H1 (cell line): ENCODE results near the gene SNORC. TPM values are rescaled to one million over a fixed set of nuclear protein-coding genes. Genes with fewer than 3 reads are reported as not detected.
A peak's percentile ranks its signal among the peaks of the same experiment; 100 is the strongest.

Experiments
- CTCF ChIA-PET: fragments of 300-600 bp; sonication (Branson Sonifier 250); formaldehyde crosslinking; loops from one replicate; lab custom pipeline; 2021; ENCODE audit not compliant: partially characterized antibody; lab: Charles Lee
- POLR2A ChIA-PET: fragments of 300-600 bp; sonication (Branson Sonifier 250); formaldehyde crosslinking; loops from one replicate; lab custom pipeline; 2021; ENCODE audit warnings: inconsistent platforms; ENCODE audit not compliant: partially characterized antibody; lab: Charles Lee
- DNase-seq, 2 experiments: peaks; one replicate each; pipeline versions ENCODE4 v3.0.0 to v3.0.0-alpha.2; 2010 to 2022; ENCODE audit warnings: low spot score in 2 of 2, low read depth in 1 of 2, mixed read lengths in 1 of 2
- FAIRE-seq: peaks from 2 replicates; lab custom pipeline; 2011; peaks lifted over from hg19 to GRCh38; lab: Jason Lieb, UNC
- H2AFZ ChIP-seq: 2 replicates; pipeline ENCODE4 v1.8.1; 2012; ENCODE audit warnings: low read length, inconsistent platforms
- H2AK5ac ChIP-seq: 2 replicates; pipeline ENCODE4 v1.6.1; 2013; ENCODE audit warnings: low read depth, low read length
- H2BK120ac ChIP-seq: replicated peaks from 2 replicates; pipeline ENCODE3; 2013; ENCODE audit warnings: low read depth, low read length, inconsistent platforms
- H2BK12ac ChIP-seq: 2 replicates; pipeline ENCODE4 v1.6.1; 2013; ENCODE audit warnings: low read depth, low read length
- H2BK15ac ChIP-seq: 2 replicates; pipeline ENCODE4 v1.6.1; 2013; ENCODE audit warnings: low read length
- H2BK20ac ChIP-seq: 2 replicates; pipeline ENCODE4 v1.6.1; 2013; ENCODE audit warnings: low read length
- H2BK5ac ChIP-seq: 2 replicates; pipeline ENCODE4 v1.6.1; 2013; ENCODE audit warnings: low read depth, low read length
- H3K14ac ChIP-seq: 2 replicates; pipeline ENCODE4 v1.6.1; 2013; ENCODE audit warnings: inconsistent platforms; ENCODE audit not compliant: insufficient read length
- H3K18ac ChIP-seq: 2 replicates; pipeline ENCODE4 v1.6.1; 2013; ENCODE audit warnings: low read length; ENCODE audit errors: extremely low read depth
- H3K23ac ChIP-seq: 2 replicates; pipeline ENCODE4 v1.6.1; 2013; ENCODE audit warnings: inconsistent platforms; ENCODE audit not compliant: insufficient read length
- H3K23me2 ChIP-seq: 2 replicates; pipeline ENCODE4 v1.6.1; 2013; ENCODE audit warnings: low read depth, low read length
- H3K27ac ChIP-seq: 2 replicates; pipeline ENCODE4 v1.6.1; 2011; ENCODE audit warnings: low read depth, low read length, inconsistent platforms
- H3K27me3 ChIP-seq, 4 experiments: replicated peaks in 1 of 4; 1 replicate in 1 of 4; 2 replicates in 3 of 4; pipeline versions ENCODE4 v1.6.1 to v1.8.1; 2011 to 2013; ENCODE audit warnings: low read length in 3 of 4, mild to moderate bottlenecking in 3 of 4, inconsistent platforms in 2 of 4, mixed read lengths in 2 of 4, moderate library complexity in 1 of 4; ENCODE audit not compliant: control insufficient read depth in 3 of 4, insufficient read depth in 3 of 4; ENCODE audit errors: extremely low read depth in 1 of 4
- H3K36me3 ChIP-seq, 4 experiments: 2 replicates each; pipeline versions ENCODE4 v1.6.1 to v1.8.1; 2011 to 2013; ENCODE audit warnings: mild to moderate bottlenecking in 4 of 4, low read length in 3 of 4, moderate library complexity in 2 of 4, control low read depth in 1 of 4, inconsistent platforms in 1 of 4; ENCODE audit not compliant: insufficient read depth in 4 of 4, control insufficient read depth in 2 of 4
- H3K4ac ChIP-seq: replicated peaks from 2 replicates; pipeline ENCODE3; 2013; ENCODE audit warnings: low read length, low read depth, mixed read lengths, inconsistent platforms; ENCODE audit not compliant: insufficient read length
- H3K4me1 ChIP-seq, 4 experiments: replicated peaks in 1 of 4; 1 replicate in 1 of 4; 2 replicates in 3 of 4; pipeline versions ENCODE4 v1.6.1 to v1.8.1; 2011 to 2013; ENCODE audit warnings: low read length in 3 of 4, inconsistent platforms in 2 of 4, mixed read lengths in 1 of 4; ENCODE audit not compliant: insufficient read depth in 4 of 4, control insufficient read depth in 3 of 4
- H3K4me2 ChIP-seq, 2 experiments: 2 replicates each; pipeline versions ENCODE4 v1.6.1 to v1.8.1; 2011 to 2013; ENCODE audit warnings: low read depth in 2 of 2, low read length in 2 of 2, control low read depth in 1 of 2, inconsistent platforms in 1 of 2, mild to moderate bottlenecking in 1 of 2; ENCODE audit not compliant: insufficient read depth in 1 of 2
- H3K4me3 ChIP-seq, 4 experiments: fragments of 200-600, 300-600 bp in 1 of 4; sonication (generic), shearing (Covaris generic), sonication (Bioruptor Twin) in 1 of 4; 2 replicates each; pipeline versions ENCODE4 v1.5.1 to v1.8.1; 2011 to 2016; ENCODE audit warnings: low read length in 4 of 4, low read depth in 3 of 4, control low read depth in 2 of 4, inconsistent platforms in 2 of 4, mild to moderate bottlenecking in 2 of 4, mixed read lengths in 1 of 4, moderate library complexity in 1 of 4; ENCODE audit not compliant: insufficient read depth in 2 of 4; ENCODE audit errors: extremely low read depth in 1 of 4
- H3K56ac ChIP-seq: replicated peaks from 2 replicates; pipeline ENCODE3; 2013; ENCODE audit warnings: low read depth, mild to moderate bottlenecking, mixed read lengths, low read length, inconsistent platforms; ENCODE audit not compliant: insufficient read length
- H3K79me1 ChIP-seq: 2 replicates; pipeline ENCODE4 v1.6.1; 2013; ENCODE audit warnings: low read depth, low read length, control low read depth
- H3K79me2 ChIP-seq, 2 experiments: 2 replicates each; pipeline versions ENCODE4 v1.6.1 to v1.8.1; 2012 to 2013; ENCODE audit warnings: low read length in 2 of 2, mild to moderate bottlenecking in 2 of 2, inconsistent platforms in 1 of 2; ENCODE audit not compliant: insufficient read depth in 2 of 2, control insufficient read depth in 1 of 2
- H3K9ac ChIP-seq, 4 experiments: replicated peaks in 1 of 4; 1 replicate in 1 of 4; 2 replicates in 3 of 4; pipeline versions ENCODE4 v1.6.1 to v1.8.1; 2011 to 2013; ENCODE audit warnings: low read depth in 3 of 4, low read length in 3 of 4, control low read depth in 2 of 4, mild to moderate bottlenecking in 2 of 4, moderate library complexity in 2 of 4, inconsistent platforms in 1 of 4; ENCODE audit errors: extremely low read depth in 1 of 4
- H3K9me3 ChIP-seq, 2 experiments: 2 replicates each; pipeline versions ENCODE4 v1.6.1 to v1.8.1; 2012 to 2013; ENCODE audit warnings: mild to moderate bottlenecking in 2 of 2, moderate library complexity in 2 of 2, control low read depth in 1 of 2, inconsistent platforms in 1 of 2, low read depth in 1 of 2, low read length in 1 of 2, mixed read lengths in 1 of 2; ENCODE audit not compliant: insufficient read depth in 2 of 2
- H4K20me1 ChIP-seq, 2 experiments: replicated peaks in 1 of 2; 2 replicates each; pipeline versions ENCODE3 to v1.8.1; 2011 to 2013; ENCODE audit warnings: inconsistent platforms in 2 of 2, low read length in 2 of 2, mild to moderate bottlenecking in 1 of 2; ENCODE audit not compliant: insufficient read depth in 2 of 2, control insufficient read depth in 1 of 2
- H4K5ac ChIP-seq: 2 replicates; pipeline ENCODE4 v1.6.1; 2013; ENCODE audit warnings: low read length, low read depth, mixed read lengths, inconsistent platforms; ENCODE audit not compliant: insufficient read length
- H4K8ac ChIP-seq: 2 replicates; pipeline ENCODE4 v1.8.0; 2013; ENCODE audit warnings: mild to moderate bottlenecking, moderate library complexity, low read length, inconsistent platforms; ENCODE audit not compliant: insufficient read depth; ENCODE audit errors: extremely low read depth
- H4K91ac ChIP-seq: replicated peaks from 2 replicates; pipeline ENCODE3; 2013; ENCODE audit warnings: low read length, mixed read lengths, inconsistent platforms; ENCODE audit not compliant: insufficient read length
- ATF2 ChIP-seq: IDR thresholded peaks from 2 replicates; pipeline ENCODE4 v1.6.1; 2012; ENCODE audit warnings: low read length, inconsistent platforms
- BRCA1 ChIP-seq: IDR thresholded peaks from 2 replicates; pipeline ENCODE4 v1.6.1; 2012; ENCODE audit warnings: low read depth, low read length, improper control_type of control experiment
- CREB1 ChIP-seq: IDR thresholded peaks from 2 replicates; pipeline ENCODE4 v1.6.1; 2012; ENCODE audit warnings: inconsistent platforms
- CTCF ChIP-seq, 3 experiments: IDR thresholded peaks; 1 replicate in 2 of 3; 2 replicates in 1 of 3; pipeline versions ENCODE4 v1.5.1 to v1.6.1; 2011; ENCODE audit warnings: low read length in 3 of 3, mild to moderate bottlenecking in 3 of 3, inconsistent platforms in 2 of 3, low read depth in 1 of 3, moderate library complexity in 1 of 3; ENCODE audit not compliant: insufficient read depth in 1 of 3; ENCODE audit errors: control extremely low read depth in 1 of 3
- HDAC6 ChIP-seq: IDR thresholded peaks from one replicate; pipeline ENCODE4 v1.7.1; 2012; ENCODE audit warnings: low read depth, mild to moderate bottlenecking, inconsistent platforms, low read length, moderate library complexity
- MAX ChIP-seq: IDR thresholded peaks from 2 replicates; pipeline ENCODE4 v1.6.1; 2012; ENCODE audit warnings: inconsistent platforms
- POU5F1 ChIP-seq: IDR thresholded peaks from 2 replicates; pipeline ENCODE4 v1.6.1; 2011; ENCODE audit warnings: low read depth, mild to moderate bottlenecking, low read length, moderate library complexity
- SIRT6 ChIP-seq: IDR thresholded peaks from one replicate; pipeline ENCODE4 v1.7.1; 2012; ENCODE audit warnings: low read length, inconsistent platforms
- SUZ12 ChIP-seq: fragments of 200-600 bp; sonication (generic); IDR thresholded peaks from 2 replicates; pipeline ENCODE4 v1.6.1; 2012; ENCODE audit warnings: mild to moderate bottlenecking, inconsistent platforms, low read length, moderate library complexity, mixed read lengths
- WGBS, 2 experiments: shearing (Covaris generic) in 1 of 2; methylation state at CpG; one replicate each; pipeline versions ENCODE4 v1.1.6 to v1.1.7; 2013 to 2015; ENCODE audit warnings: low lambda C conversion rate in 2 of 2, mixed read lengths in 2 of 2, inconsistent platforms in 1 of 2, low coverage in 1 of 2, missing lambda C conversion rate in 1 of 2; ENCODE audit not compliant: insufficient replicate concordance in 2 of 2, insufficient coverage in 1 of 2, insufficient read length in 1 of 2; ENCODE audit errors: extremely low coverage in 1 of 2, missing lambda C conversion rate in 1 of 2; 5-methylcytosine and 5-hydroxymethylcytosine counted together
- polyA plus RNA-seq, 7 experiments: library from polyadenylated mRNA; depleted of rRNA in 3 of 7; stranded (reverse) in 5 of 7; unstranded in 2 of 7; fragments of >200 nt in 5 of 7; fragments of 200-250 nt in 2 of 7; gene quantifications; 1 replicate in 5 of 7; 2 replicates in 1 of 7; 4 replicates in 1 of 7; pipeline versions ENCODE4 v1.2.1 to v1.2.3, GENCODE V29; 2011 to 2013; ENCODE audit warnings: missing spikeins in 2 of 7, mixed read lengths in 2 of 7
- total RNA-seq: library from RNA; stranded (reverse); fragmentation: NEBNext Ultra II Directional; extraction: Animal tissue kit (Norgen Biotek cat#: 25700); gene quantifications from 2 replicates; pipeline ENCODE4 v1.2.1, GENCODE V29; 2021

Gene SNORC
- total and polyA plus RNA-seq, 2 of the 8 experiments (the other 6 are each of a cell fraction or from before 2014, with no cell fraction given): 1.6 to 1.8 TPM

GRCh38 chr2:232877940-232878511, 8.0 kb downstream of the SNORC start:
- POLR2A ChIA-PET: no interaction called here
- Histone ChIP-seq H2BK12ac (no peak overlapping the region), H3K9me3 (no peaks in the 10 kb centered on the region), H3K18ac (no peak overlapping the region), H2BK15ac (no peak overlapping the region), H3K4me1 (peaks cover 0 to 4% (median 1%) of the 10 kb centered on the region in 4 experiments; a peak in 3 of 7 replicates), H2BK120ac (no peak overlapping the region), H3K79me2 (no peaks in the 10 kb centered on the region), H2BK5ac (no peak overlapping the region), H3K27me3 (peaks cover 0 to 25% (median 18%) of the 10 kb centered on the region in 4 experiments; a peak in 5 of 7 replicates), H3K4me2 (no peak overlapping the region), H3K14ac (no peak overlapping the region), H3K56ac (no peak overlapping the region), H4K5ac (no peak overlapping the region), H3K36me3 (no peaks in the 10 kb centered on the region), H3K4ac (no peak overlapping the region), H4K91ac (no peak overlapping the region), H4K8ac (no peak overlapping the region), H2BK20ac (no peak overlapping the region), H3K23ac (no peak overlapping the region), H2AK5ac (0 out of 2 replicates have a peak overlapping the region, but pooled peaks have one; percentile 1), H4K20me1 (peaks cover 0 to 4% of the 10 kb centered on the region in 2 experiments), H2AFZ (no peak overlapping the region), H3K79me1 (no peaks in the 10 kb centered on the region), H3K27ac (no peak overlapping the region), H3K23me2 (peaks cover 12% of the 10 kb centered on the region; the same call in 1 of the 2 replicates), H3K4me3 (no peak overlapping the region), H3K9ac (no peak overlapping the region)
- CTCF ChIA-PET: interaction anchor here (1.2 kb wide), 1 partner anchor 12 kb away, joined by 3 read pairs; no protein-coding TSS in a partner anchor
- 87% methylated on average over 12 of the region's 13 CpGs; no CpG with 5 or more reads in 1 of the 2 experiments for WGBS, 2 experiments
- no peak for DNase-seq
- FAIRE-seq: no peak
- TF ChIP-seq SUZ12 (no peak), ATF2 (no peak), CTCF (IDR thresholded peaks at IDR 0.05; ENCODE audit: control extremely low read depth in 1 of 3, insufficient read depth in 1 of 3, low read depth in 1 of 3, low read length in 3 of 3) (no peak), POU5F1 (no peak), MAX (no peak), HDAC6 (no peak), BRCA1 (no peak), CREB1 (no peak), SIRT6 (no peak)
